ENCODE measurements around the gene COQ10B. TPM values are rescaled to one million over a fixed set of nuclear protein-coding genes. Genes with fewer than 3 reads are reported as not detected.
A peak's percentile ranks its signal among the peaks of the same experiment; 100 is the strongest.

The COQ10B gene
- total and polyA plus RNA-seq, 2 of the 4 experiments (the other 2 are of a cell fraction): 9.5 to 28.7 TPM

GRCh38 chr2:197434541-197435513, 18.5 kb upstream of the COQ10B start, which contains the start of gene SF3B1 (continued):
- TF ChIP-seq ELK1 (IDR thresholded peaks at IDR 0.05; ENCODE audit: borderline replicate concordance, low read depth, low read length) (0 out of 2 replicates have a peak, but pooled peaks have one; percentile 21), CEBPB (IDR thresholded peaks at IDR 0.05; ENCODE audit: low read depth, low read length) (no peak), BHLHE40 (IDR thresholded peaks at IDR 0.05; ENCODE audit: low read depth, low read length) (peak; percentile 98)

Measured in IMR-90 (cell line).